HCT116 (cell line): ENCODE results near the gene STRBP. TPM values are rescaled to one million over a fixed set of nuclear protein-coding genes. Genes with fewer than 3 reads are reported as not detected.

ENCODE experiments used
- ATAC-seq: fragments of 200-7000 bp; cut with Tn5 transposase; 2 replicates; pipeline ENCODE4 v1.9.1; 2020; ENCODE audit warnings: mild to moderate bottlenecking, moderate library complexity
- BruUV-seq: library from RNA; stranded (reverse); fragments of 400-500 nt; replicated peaks from 2 replicates; lab custom pipeline; 2021; lab: Mats Ljungman, UMichigan
- CTCF ChIA-PET: fragments of 300-600 bp; sonication (Branson Sonifier 250); formaldehyde crosslinking; loops from one replicate; lab custom pipeline; 2021; ENCODE audit warnings: antibody characterized with exemption; lab: Charles Lee
- POLR2A ChIA-PET: fragments of 300-600, 350-600 bp; sonication (Branson Sonifier 250); formaldehyde crosslinking; loops from one replicate; lab custom pipeline; 2021; ENCODE audit warnings: antibody characterized with exemption; lab: Charles Lee
- RAD21 ChIA-PET, 2 experiments: fragments of 300-600 bp; sonication (Branson Sonifier 250); formaldehyde crosslinking; loops; one replicate each; lab custom pipeline; 2023; ENCODE audit warnings: low total read pairs in 2 of 2; ENCODE audit not compliant: uncharacterized antibody in 2 of 2, unreplicated experiment in 2 of 2, low non-redundant PET in 1 of 2; lab: Charles Lee
- DNase-seq: peaks from one replicate; pipeline ENCODE4 v3.0.0-alpha.2; 2010; ENCODE audit warnings: low read depth, low spot score
- H2AFZ ChIP-seq: fragments of 200-600 bp; shearing (Covaris generic), sonication (generic); 2 replicates; pipeline ENCODE4 v1.6.1; 2017; ENCODE audit warnings: low read depth, mixed run types, mixed read lengths, antibody characterized with exemption, low read length; ENCODE audit not compliant: poor library complexity, severe bottlenecking
- H3K27ac ChIP-seq: 2 replicates; pipeline ENCODE4 v1.5.1; 2012; ENCODE audit warnings: low read depth, low read length
- H3K27me3 ChIP-seq: fragments of 200-600 bp; sonication (generic); 2 replicates; pipeline ENCODE4 v1.6.1; 2016; ENCODE audit warnings: mixed run types, low read length, mixed read lengths; ENCODE audit not compliant: insufficient read depth
- H3K36me3 ChIP-seq, 2 experiments: fragments of 200-500 bp in 1 of 2; fragments of 200-600 bp in 1 of 2; sonication (Bioruptor generic) in 1 of 2; sonication (generic) in 1 of 2; 2 replicates each; pipeline versions ENCODE4 v1.5.1 to v1.6.1; 2014 to 2016; ENCODE audit warnings: low read length in 2 of 2, inconsistent platforms in 1 of 2, mixed read lengths in 1 of 2, mixed run types in 1 of 2; ENCODE audit not compliant: insufficient read depth in 2 of 2, control insufficient read depth in 1 of 2
- H3K4me1 ChIP-seq, 2 experiments: fragments of 200-600 bp in 1 of 2; sonication (generic) in 1 of 2; 2 replicates each; pipeline versions ENCODE4 v1.5.1 to v1.6.1; 2012 to 2017; ENCODE audit warnings: low read length in 2 of 2, inconsistent platforms in 1 of 2, mild to moderate bottlenecking in 1 of 2, mixed read lengths in 1 of 2, mixed run types in 1 of 2, moderate library complexity in 1 of 2; ENCODE audit not compliant: insufficient read depth in 2 of 2, control insufficient read depth in 1 of 2
- H3K4me2 ChIP-seq: fragments of 200-600 bp; sonication (generic); 2 replicates; pipeline ENCODE4 v1.6.1; 2017; ENCODE audit warnings: mixed run types, low read length, mixed read lengths
- H3K4me3 ChIP-seq, 2 experiments: fragments of 200-600 bp in 1 of 2; sonication (generic) in 1 of 2; replicated peaks in 1 of 2; 2 replicates each; pipeline ENCODE4 v1.5.1; 2011 to 2016; ENCODE audit warnings: low read length in 2 of 2, control low read depth in 1 of 2, low read depth in 1 of 2, mild to moderate bottlenecking in 1 of 2, mixed read lengths in 1 of 2, mixed run types in 1 of 2
- H3K79me2 ChIP-seq: fragments of 200-600 bp; sonication (generic); 2 replicates; pipeline ENCODE4 v1.6.1; 2017; ENCODE audit warnings: mild to moderate bottlenecking, mixed run types, low read length, moderate library complexity, mixed read lengths; ENCODE audit not compliant: insufficient read depth
- H3K9ac ChIP-seq: fragments of 200-600 bp; sonication (generic); 2 replicates; pipeline ENCODE4 v1.6.1; 2016; ENCODE audit warnings: low read length, mixed read lengths
- H3K9me2 ChIP-seq: fragments of 200-600 bp; sonication (generic), shearing (Covaris generic); 2 replicates; pipeline ENCODE4 v1.6.1; 2017; ENCODE audit warnings: mixed run types, mild to moderate bottlenecking, moderate library complexity; ENCODE audit not compliant: insufficient read depth
- H3K9me3 ChIP-seq, 2 experiments: fragments of 200-500 bp in 1 of 2; fragments of 200-600 bp in 1 of 2; sonication (Bioruptor generic) in 1 of 2; sonication (generic) in 1 of 2; 2 replicates each; pipeline ENCODE4 v1.6.1; 2014 to 2017; ENCODE audit warnings: low read length in 2 of 2, mixed read lengths in 2 of 2, inconsistent platforms in 1 of 2, low read depth in 1 of 2, mild to moderate bottlenecking in 1 of 2, mixed run types in 1 of 2, moderate library complexity in 1 of 2; ENCODE audit not compliant: control insufficient read depth in 1 of 2, insufficient read depth in 1 of 2
- H4K20me1 ChIP-seq: fragments of 200-600 bp; sonication (generic), shearing (Covaris generic); 2 replicates; pipeline ENCODE4 v1.6.1; 2017; ENCODE audit warnings: mixed run types, mild to moderate bottlenecking, moderate library complexity; ENCODE audit not compliant: insufficient read depth
- EGR1 ChIP-seq: IDR thresholded peaks from 2 replicates; pipeline ENCODE4 v1.6.1; 2012; ENCODE audit warnings: low read depth
- ELF1 ChIP-seq: IDR thresholded peaks from 2 replicates; pipeline ENCODE4 v1.6.1; 2012; ENCODE audit warnings: low read depth, borderline replicate concordance
- FOSL1 ChIP-seq: IDR thresholded peaks from 2 replicates; pipeline ENCODE4 v1.6.1; 2012; ENCODE audit warnings: low read depth
- JUND ChIP-seq: IDR thresholded peaks from 2 replicates; pipeline ENCODE4 v1.6.1; 2012
- POLR2AphosphoS5 ChIP-seq: IDR thresholded peaks from 2 replicates; pipeline ENCODE4 v1.6.1; 2011; ENCODE audit warnings: mild to moderate bottlenecking, low read depth, low read length, moderate library complexity
- SIN3A ChIP-seq: IDR thresholded peaks from 2 replicates; pipeline ENCODE4 v1.6.1; 2012; ENCODE audit warnings: low read depth
- TCF7L2 ChIP-seq: IDR thresholded peaks from 2 replicates; pipeline ENCODE4 v1.7.0; 2011; ENCODE audit warnings: borderline replicate concordance, inconsistent platforms; ENCODE audit not compliant: insufficient read depth, insufficient read length; ENCODE audit errors: extremely low read depth
- YY1 ChIP-seq: IDR thresholded peaks from 2 replicates; pipeline ENCODE4 v1.6.1; 2011; ENCODE audit warnings: low read length, low read depth, moderate library complexity, mild to moderate bottlenecking; ENCODE audit not compliant: insufficient replicate concordance; ENCODE audit errors: extremely low read depth
- ZFX ChIP-seq: fragments of 450-650 bp; IDR thresholded peaks from 2 replicates; pipeline ENCODE4 v1.6.1; 2017
- ZNF274 ChIP-seq: fragments of 200-500 bp; sonication (Bioruptor generic); IDR thresholded peaks from 2 replicates; pipeline ENCODE4 v1.6.1; 2014; ENCODE audit warnings: mild to moderate bottlenecking, low read depth, low read length, inconsistent platforms
- intact Hi-C: fragments of 100-400 bp; cut with micrococcal nuclease; formaldehyde crosslinking; loops from 2 replicates; pipeline ENCODE4 v1.10.0; 2022
- total RNA-seq: library from RNA; stranded (reverse); gene quantifications from one replicate; pipeline ENCODE4 v1.2.1, GENCODE V29; 2021; ENCODE audit not compliant: unreplicated experiment
- TF ChIP-seq, protein P1 (sequence below): IDR thresholded peaks from 2 replicates; pipeline ENCODE4 v1.6.1; 2011; ENCODE audit warnings: mild to moderate bottlenecking, low read length, moderate library complexity; ENCODE audit not compliant: insufficient replicate concordance; ENCODE audit errors: extremely low read depth
- TF ChIP-seq, protein P2 (sequence below): IDR thresholded peaks from 2 replicates; pipeline ENCODE4 v1.6.1; 2012
- TF ChIP-seq, protein P3 (sequence below): IDR thresholded peaks from 2 replicates; pipeline ENCODE4 v1.6.1; 2012

The STRBP gene
- total RNA-seq, 1 experiment from 2014 or later: 30.4 TPM

DNA sequence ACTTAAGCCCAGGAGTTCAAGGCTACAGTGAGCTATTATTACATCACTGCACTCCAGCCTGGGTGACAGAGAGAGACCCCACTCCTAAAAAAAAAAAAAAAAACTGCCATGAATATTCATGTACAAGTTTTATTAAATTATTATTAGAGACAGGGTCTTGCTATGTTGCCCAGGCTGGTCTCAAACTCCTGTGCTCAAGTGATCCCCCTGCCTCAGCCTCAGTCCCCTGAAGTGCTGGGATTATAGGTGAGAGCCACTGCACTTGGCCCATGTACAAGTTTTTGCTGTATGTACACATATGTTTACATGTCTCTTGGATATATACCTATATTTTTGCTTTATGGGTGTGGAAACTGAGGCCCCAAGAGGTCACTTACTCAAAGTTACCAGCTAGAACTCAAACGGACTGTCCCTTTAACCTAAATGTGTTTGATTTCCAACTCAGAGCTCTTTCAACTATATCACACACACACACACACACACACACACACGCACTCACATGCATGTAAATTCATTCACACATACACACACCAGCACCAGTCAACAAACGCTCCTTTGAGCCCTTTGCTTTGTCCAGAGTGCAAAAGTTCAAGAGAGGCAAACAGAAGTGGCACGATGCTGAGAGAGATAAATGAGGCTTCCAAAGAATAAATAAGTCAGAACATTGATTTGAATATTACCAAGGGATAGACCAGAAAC is 42.3 kb upstream of the STRBP start:
- BruUV-seq: no TSS peak

More for the DNA sequence above, 42.3 kb upstream of the STRBP start:
- no peaks in the 10 kb centered on the region for H3K79me2 ChIP-seq
- TF ChIP-seq JUND (no peak), EGR1 (no peak), POLR2AphosphoS5 (no peak), YY1 (no peak), SIN3A (no peak), ZNF274 (no peak), ZFX (no peak), ELF1 (no peak), FOSL1 (no peak), TCF7L2 (no peak)
- TF ChIP-seq, protein P1, sequence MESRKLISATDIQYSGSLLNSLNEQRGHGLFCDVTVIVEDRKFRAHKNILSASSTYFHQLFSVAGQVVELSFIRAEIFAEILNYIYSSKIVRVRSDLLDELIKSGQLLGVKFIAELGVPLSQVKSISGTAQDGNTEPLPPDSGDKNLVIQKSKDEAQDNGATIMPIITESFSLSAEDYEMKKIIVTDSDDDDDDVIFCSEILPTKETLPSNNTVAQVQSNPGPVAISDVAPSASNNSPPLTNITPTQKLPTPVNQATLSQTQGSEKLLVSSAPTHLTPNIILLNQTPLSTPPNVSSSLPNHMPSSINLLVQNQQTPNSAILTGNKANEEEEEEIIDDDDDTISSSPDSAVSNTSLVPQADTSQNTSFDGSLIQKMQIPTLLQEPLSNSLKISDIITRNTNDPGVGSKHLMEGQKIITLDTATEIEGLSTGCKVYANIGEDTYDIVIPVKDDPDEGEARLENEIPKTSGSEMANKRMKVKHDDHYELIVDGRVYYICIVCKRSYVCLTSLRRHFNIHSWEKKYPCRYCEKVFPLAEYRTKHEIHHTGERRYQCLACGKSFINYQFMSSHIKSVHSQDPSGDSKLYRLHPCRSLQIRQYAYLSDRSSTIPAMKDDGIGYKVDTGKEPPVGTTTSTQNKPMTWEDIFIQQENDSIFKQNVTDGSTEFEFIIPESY: no peak
- TF ChIP-seq, protein P2, sequence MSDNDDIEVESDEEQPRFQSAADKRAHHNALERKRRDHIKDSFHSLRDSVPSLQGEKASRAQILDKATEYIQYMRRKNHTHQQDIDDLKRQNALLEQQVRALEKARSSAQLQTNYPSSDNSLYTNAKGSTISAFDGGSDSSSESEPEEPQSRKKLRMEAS: no peak
- TF ChIP-seq, protein P3, sequence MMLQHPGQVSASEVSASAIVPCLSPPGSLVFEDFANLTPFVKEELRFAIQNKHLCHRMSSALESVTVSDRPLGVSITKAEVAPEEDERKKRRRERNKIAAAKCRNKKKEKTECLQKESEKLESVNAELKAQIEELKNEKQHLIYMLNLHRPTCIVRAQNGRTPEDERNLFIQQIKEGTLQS: no peak
- H3K9me2 ChIP-seq: no peaks in the 10 kb centered on the region
- no peaks in the 10 kb centered on the region for H4K20me1 ChIP-seq
- ChIA-PET CTCF (no interaction called here), RAD21 (no interaction called here), POLR2A (no interaction called here)
- H3K27ac ChIP-seq: no peak overlapping the region
- DNase-seq (no peak), ATAC-seq (no peak)
- H3K27me3 ChIP-seq: no peaks in the 10 kb centered on the region
- no peak overlapping the region for H3K4me3 ChIP-seq
- no peak overlapping the region for H2AFZ ChIP-seq
- H3K4me1 ChIP-seq: peaks cover 0 to 15% of the 10 kb centered on the region in 2 experiments; a peak in 2 of 4 replicates
- no peak overlapping the region for H3K9ac ChIP-seq
- intact Hi-C loops: no loop called here
- H3K9me3 ChIP-seq: no peaks in the 10 kb centered on the region
- no peak overlapping the region for H3K4me2 ChIP-seq
- H3K36me3 ChIP-seq: no peaks in the 10 kb centered on the region
